Measurements from ENCODE around the gene CDK5RAP2. TPM values are rescaled to one million over a fixed set of nuclear protein-coding genes. Genes with fewer than 3 reads are reported as not detected.
A peak's percentile ranks its signal among the peaks of the same experiment; 100 is the strongest.

The CDK5RAP2 gene
- total and polyA plus RNA-seq, 10 donors: 19.5 to 93.7 (median 61.9) TPM

- Histone ChIP-seq H3K9me3 (no peaks in the 10 kb centered on the region), H3K27ac (peak overlapping the region in 1 of 8 donors; percentile 39), H3K4me1 (peaks cover 0 to 32% (median 0%) of the 10 kb centered on the region in 6 donors), H3K27me3 (replicated peaks in 1 of 7) (no peaks in the 10 kb centered on the region), H3K36me3 (peaks cover 0 to 100% (median 83%) of the 10 kb centered on the region in 6 donors), H3K4me3 (no peak overlapping the region)
- intact Hi-C loops (cut with DNase I; ENCODE audit: low total_unique reads): no loop called here
- 93 to 99% (median 96%) methylated on average over 7 of the region's 7 CpGs for WGBS, 5 donors
- DNase-seq: no peak
- TF ChIP-seq CTCF (IDR thresholded peaks at IDR 0.05 in 8 of 11, conservative IDR thresholded peaks at IDR 0.05 in 3 of 11): no peak
- no peak for TF ChIP-seq POLR2AphosphoS5 (IDR thresholded peaks at IDR 0.05)
- no peak for TF ChIP-seq POLR2A (IDR thresholded peaks at IDR 0.05)
These were observed 184.6 kb downstream of the CDK5RAP2 start for GRCh38 chr9:120395376-120395775.

- DNase-seq: no peak
- no peaks in the 10 kb centered on the region for H3K27me3 ChIP-seq (replicated peaks in 1 of 7)
- peaks cover 0 to 32% (median 0%) of the 10 kb centered on the region in 6 donors for H3K4me1 ChIP-seq
- H3K4me3 ChIP-seq: no peak overlapping the region
- intact Hi-C loops (cut with DNase I; ENCODE audit: low total_unique reads): no loop called here
- H3K9me3 ChIP-seq: no peaks in the 10 kb centered on the region
- peaks cover 0 to 100% (median 83%) of the 10 kb centered on the region in 6 donors for H3K36me3 ChIP-seq
- TF ChIP-seq POLR2AphosphoS5 (IDR thresholded peaks at IDR 0.05) (peak in 1 of 3 donors; percentile 15), CTCF (IDR thresholded peaks at IDR 0.05 in 8 of 11, conservative IDR thresholded peaks at IDR 0.05 in 3 of 11) (no peak)
- peak overlapping the region in 4 of 8 donors; percentile 22 to 57 (median 40) for H3K27ac ChIP-seq
- WGBS, 5 donors: 60 to 76% (median 72%) methylated on average over 13 of the region's 13 CpGs
These were observed 185.8 kb downstream of the CDK5RAP2 start for GRCh38 chr9:120394058-120394669.

GRCh38 chr9:120393386-120394057, 186.4 kb downstream of the CDK5RAP2 start:
- H3K27me3 ChIP-seq (replicated peaks in 1 of 7): no peaks in the 10 kb centered on the region
- H3K27ac ChIP-seq: peak overlapping the region in 4 of 8 donors; percentile 22 to 57 (median 40)
- H3K4me1 ChIP-seq: peaks cover 0 to 32% (median 0%) of the 10 kb centered on the region in 6 donors
- H3K4me3 ChIP-seq: no peak overlapping the region
- DNase-seq: no peak
- TF ChIP-seq CTCF (IDR thresholded peaks at IDR 0.05 in 8 of 11, conservative IDR thresholded peaks at IDR 0.05 in 3 of 11) (no peak), POLR2A (IDR thresholded peaks at IDR 0.05) (no peak), POLR2AphosphoS5 (IDR thresholded peaks at IDR 0.05) (no peak)
- H3K36me3 ChIP-seq: peaks cover 0 to 100% (median 83%) of the 10 kb centered on the region in 6 donors
- 76 to 83% (median 80%) methylated on average over 7 of the region's 7 CpGs for WGBS, 5 donors
- intact Hi-C loops (cut with DNase I; ENCODE audit: low total_unique reads): no loop called here
- no peaks in the 10 kb centered on the region for H3K9me3 ChIP-seq

- no peak for TF ChIP-seq POLR2AphosphoS5 (IDR thresholded peaks at IDR 0.05)
- TF ChIP-seq CTCF (IDR thresholded peaks at IDR 0.05 in 8 of 11, conservative IDR thresholded peaks at IDR 0.05 in 3 of 11): no peak
- TF ChIP-seq POLR2A (IDR thresholded peaks at IDR 0.05): no peak
- WGBS, 5 donors: 95 to 98% (median 97%) methylated on average over 8 of the region's 8 CpGs
- H3K27me3 ChIP-seq (replicated peaks in 1 of 7): no peaks in the 10 kb centered on the region
- H3K27ac ChIP-seq: no peak overlapping the region
- H3K4me3 ChIP-seq: no peak overlapping the region
- H3K36me3 ChIP-seq: peaks cover 0 to 100% (median 83%) of the 10 kb centered on the region in 6 donors
- intact Hi-C loops (cut with DNase I; ENCODE audit: low total_unique reads): no loop called here
- DNase-seq: no peak
- H3K9me3 ChIP-seq: no peaks in the 10 kb centered on the region
- H3K4me1 ChIP-seq: peaks cover 0 to 32% (median 0%) of the 10 kb centered on the region in 6 donors
These were observed 187.3 kb downstream of the CDK5RAP2 start for GRCh38 chr9:120392711-120393110.

Data from spleen (tissue), 11 donors.